ENCODE data around the gene MBNL2. TPM values are rescaled to one million over a fixed set of nuclear protein-coding genes. Genes with fewer than 3 reads are reported as not detected.

MBNL2 gene
- total RNA-seq, 1 donor from 2014 or later: 12.4 TPM

DNA sequence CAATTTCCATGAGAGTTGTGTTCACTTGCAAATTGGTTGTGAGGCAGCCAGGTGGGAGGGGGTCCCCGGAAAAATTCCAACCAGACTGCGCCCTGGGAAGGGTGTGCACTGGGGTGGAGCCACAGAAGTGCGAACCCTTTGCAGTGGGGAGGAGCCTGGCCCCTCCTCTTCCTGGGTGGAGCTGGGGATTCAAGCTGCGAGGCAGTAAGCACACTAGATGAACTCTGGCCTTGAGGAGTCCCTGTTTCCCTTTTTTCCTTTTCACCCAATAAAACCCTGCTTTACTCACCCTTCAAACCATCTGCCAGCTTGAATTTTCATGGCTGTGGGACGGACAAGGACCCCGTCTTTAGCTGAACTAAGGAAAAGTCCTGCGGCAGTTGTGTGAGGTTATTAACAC is 31.0 kb upstream of the MBNL2 start:
- peaks cover 3% of the 10 kb centered on the region for H3K27me3 Mint-ChIP-seq (ENCODE audit: unreplicated experiment)
- no peaks in the 10 kb centered on the region for H3K36me3 Mint-ChIP-seq (ENCODE audit: unreplicated experiment)
- no peak for TF ChIP-seq CTCF (IDR thresholded peaks at IDR 0.05; ENCODE audit: partially characterized antibody, unreplicated experiment)

GRCh38 chr13:97191615-97192014 is 30.5 kb upstream of the MBNL2 start:
- H3K27me3 Mint-ChIP-seq (ENCODE audit: unreplicated experiment): peaks cover 3% of the 10 kb centered on the region
- peaks cover 11% of the 10 kb centered on the region for H3K4me1 Mint-ChIP-seq (ENCODE audit: low read depth, unreplicated experiment)
- no peaks in the 10 kb centered on the region for H3K36me3 Mint-ChIP-seq (ENCODE audit: unreplicated experiment)
- no peak overlapping the region for H3K27ac Mint-ChIP-seq (ENCODE audit: unreplicated experiment)
- TF ChIP-seq CTCF (IDR thresholded peaks at IDR 0.05; ENCODE audit: partially characterized antibody, unreplicated experiment): no peak
- DNase-seq: no peak
- no peaks in the 10 kb centered on the region for H3K9me3 Mint-ChIP-seq (ENCODE audit: unreplicated experiment)
- no peak overlapping the region for H3K4me3 Mint-ChIP-seq (ENCODE audit: unreplicated experiment)

More for the DNA sequence above, 31.0 kb upstream of the MBNL2 start:
- Mint-ChIP-seq H3K27ac (ENCODE audit: unreplicated experiment) (no peak overlapping the region), H3K4me1 (ENCODE audit: low read depth, unreplicated experiment) (peaks cover 11% of the 10 kb centered on the region), H3K9me3 (ENCODE audit: unreplicated experiment) (no peaks in the 10 kb centered on the region), H3K4me3 (ENCODE audit: unreplicated experiment) (no peak overlapping the region)
- DNase-seq: no peak

GRCh38 chr13:97192166-97192565 is 30.0 kb upstream of the MBNL2 start:
- H3K27ac Mint-ChIP-seq (ENCODE audit: unreplicated experiment): no peak overlapping the region
- H3K4me3 Mint-ChIP-seq (ENCODE audit: unreplicated experiment): no peak overlapping the region
- TF ChIP-seq CTCF (IDR thresholded peaks at IDR 0.05; ENCODE audit: partially characterized antibody, unreplicated experiment): no peak
- DNase-seq: no peak
- H3K36me3 Mint-ChIP-seq (ENCODE audit: unreplicated experiment): no peaks in the 10 kb centered on the region
- H3K9me3 Mint-ChIP-seq (ENCODE audit: unreplicated experiment): no peaks in the 10 kb centered on the region
- H3K4me1 Mint-ChIP-seq (ENCODE audit: low read depth, unreplicated experiment): peaks cover 11% of the 10 kb centered on the region
- H3K27me3 Mint-ChIP-seq (ENCODE audit: unreplicated experiment): peaks cover 3% of the 10 kb centered on the region

DNA sequence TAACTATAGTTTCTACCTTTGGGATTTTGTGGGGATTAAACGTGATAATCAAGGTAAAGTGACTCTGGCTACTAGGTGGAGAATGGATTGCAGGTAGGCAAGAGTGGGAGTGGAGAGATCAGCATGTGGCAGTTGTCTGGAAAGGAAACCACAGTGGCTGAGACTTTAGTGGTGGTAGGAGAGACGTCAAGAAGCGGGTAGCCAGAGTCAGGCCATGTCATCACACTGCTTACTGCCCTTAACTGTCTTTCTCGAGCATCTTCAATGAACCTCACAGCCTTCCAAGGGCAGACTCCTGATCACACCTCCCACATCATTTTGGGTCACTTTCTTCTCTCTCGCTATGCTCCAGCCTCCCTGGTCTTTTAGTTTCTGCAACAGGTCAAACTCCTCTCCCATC is 28.6 kb upstream of the MBNL2 start:
- no peak for TF ChIP-seq CTCF (IDR thresholded peaks at IDR 0.05; ENCODE audit: partially characterized antibody, unreplicated experiment)
- Mint-ChIP-seq H3K36me3 (ENCODE audit: unreplicated experiment) (no peaks in the 10 kb centered on the region), H3K4me3 (ENCODE audit: unreplicated experiment) (no peak overlapping the region), H3K27me3 (ENCODE audit: unreplicated experiment) (no peaks in the 10 kb centered on the region), H3K9me3 (ENCODE audit: unreplicated experiment) (no peaks in the 10 kb centered on the region), H3K4me1 (ENCODE audit: low read depth, unreplicated experiment) (peaks cover 7% of the 10 kb centered on the region), H3K27ac (ENCODE audit: unreplicated experiment) (no peak overlapping the region)
- DNase-seq: no peak

DNA sequence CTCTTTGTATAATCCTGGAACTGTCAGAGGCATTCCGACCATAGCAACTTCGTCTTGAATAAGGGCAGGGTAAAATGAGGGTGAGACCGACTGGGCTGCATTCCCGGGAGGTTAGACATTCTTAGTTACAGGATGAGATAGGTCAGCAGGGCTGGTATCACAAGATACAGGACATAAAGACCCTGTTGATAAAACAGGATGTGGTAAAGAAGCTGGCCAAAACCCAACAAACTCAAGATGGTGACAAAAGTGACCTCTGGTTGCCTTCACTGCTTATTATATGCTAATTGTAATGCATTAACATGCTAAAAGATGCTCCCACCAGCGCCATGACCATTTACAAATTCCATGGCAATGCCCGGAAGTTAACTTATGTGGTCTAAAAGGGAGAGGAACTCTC is 27.7 kb upstream of the MBNL2 start:
- no peak overlapping the region for H3K27ac Mint-ChIP-seq (ENCODE audit: unreplicated experiment)
- no peak overlapping the region for H3K4me3 Mint-ChIP-seq (ENCODE audit: unreplicated experiment)
- H3K4me1 Mint-ChIP-seq (ENCODE audit: low read depth, unreplicated experiment): peaks cover 6% of the 10 kb centered on the region
- no peak for TF ChIP-seq CTCF (IDR thresholded peaks at IDR 0.05; ENCODE audit: partially characterized antibody, unreplicated experiment)
- no peaks in the 10 kb centered on the region for H3K36me3 Mint-ChIP-seq (ENCODE audit: unreplicated experiment)
- H3K9me3 Mint-ChIP-seq (ENCODE audit: unreplicated experiment): no peaks in the 10 kb centered on the region
- DNase-seq: no peak
- H3K27me3 Mint-ChIP-seq (ENCODE audit: unreplicated experiment): no peaks in the 10 kb centered on the region
